Thoracic aorta (tissue), 2 donors: Measurements from ENCODE around the gene JAK3. TPM values are rescaled to one million over a fixed set of nuclear protein-coding genes. Genes with fewer than 3 reads are reported as not detected.

Experiments used
- ATAC-seq: fragments of 150-250 bp; one replicate; pipeline ENCODE4 v1.8.0; 2017; ENCODE audit warnings: low read depth; ENCODE audit not compliant: insufficient number of reproducible peaks, low FRiP score
- DNase-seq: peaks from one replicate; pipeline ENCODE4 v3.0.0-alpha.2; 2020; ENCODE audit warnings: low spot score
- H3K27ac ChIP-seq, 2 donors: fragments of 200-600 bp; sonication (generic); 1 replicate in 1 of 2; 2 replicates in 1 of 2; pipeline ENCODE4 v1.5.1; 2016; ENCODE audit warnings: mild to moderate bottlenecking in 2 of 2, moderate library complexity in 2 of 2
- H3K27me3 ChIP-seq: fragments of 200-600 bp; sonication (generic); replicated peaks from 2 replicates; pipeline ENCODE4 v1.6.0; 2016; ENCODE audit warnings: mild to moderate bottlenecking; ENCODE audit not compliant: insufficient read depth
- H3K36me3 ChIP-seq: fragments of 200-600 bp; sonication (generic); one replicate; pipeline ENCODE4 v1.5.1; 2016
- H3K4me1 ChIP-seq, 2 donors: fragments of 200-600 bp; sonication (generic); 1 replicate in 1 of 2; 2 replicates in 1 of 2; pipeline versions ENCODE4 v1.5.1 to v1.6.0; 2016; ENCODE audit warnings: low read depth in 2 of 2, mild to moderate bottlenecking in 1 of 2; ENCODE audit not compliant: control insufficient read depth in 1 of 2
- H3K4me3 ChIP-seq: fragments of 200-600 bp; sonication (generic); 2 replicates; pipeline ENCODE4 v1.5.1; 2016; ENCODE audit warnings: mild to moderate bottlenecking
- H3K9me3 ChIP-seq: fragments of 200-600 bp; sonication (generic); 2 replicates; pipeline ENCODE4 v1.5.1; 2016
- CTCF ChIP-seq: fragments of 200-600 bp; sonication (generic); IDR thresholded peaks from one replicate; pipeline ENCODE4 v1.5.1; 2019; ENCODE audit warnings: antibody characterized with exemption
- total RNA-seq, 2 donors: library from RNA; depleted of rRNA; stranded (reverse); fragments of >200 nt; gene quantifications; one replicate each; pipeline versions ENCODE4 v1.1.0 to v1.2.3, GENCODE V29; 2016

JAK3 gene
- total RNA-seq, 2 donors from 2014 or later: 12.7 to 35.8 TPM

DNA sequence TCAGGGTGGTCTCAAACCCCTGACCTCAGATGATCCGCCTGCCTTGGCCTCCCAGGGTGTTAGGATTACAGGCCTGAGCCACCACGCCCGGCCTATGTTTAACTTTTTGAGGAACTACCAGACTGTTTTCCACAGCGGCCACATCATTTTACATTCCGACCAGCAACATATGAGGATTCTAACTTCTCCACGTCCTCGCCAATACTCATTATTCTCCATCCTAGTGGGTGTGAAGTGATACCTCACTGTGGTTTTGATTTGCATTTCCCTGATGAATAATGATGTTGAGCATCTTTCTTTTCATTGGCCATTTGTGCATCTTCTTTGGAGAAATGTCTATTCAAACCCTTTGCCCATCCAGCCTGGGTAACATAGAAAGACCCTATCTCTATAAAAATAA lies 38.7 kb upstream of the JAK3 start:
- ATAC-seq (no peak), DNase-seq (no peak)
- H3K9me3 ChIP-seq: no peaks in the 10 kb centered on the region
- no peaks in the 10 kb centered on the region for H3K27me3 ChIP-seq
- no peaks in the 10 kb centered on the region for H3K36me3 ChIP-seq
- no peaks in the 10 kb centered on the region for H3K4me1 ChIP-seq
- TF ChIP-seq CTCF: no peak
- H3K27ac ChIP-seq: no peak overlapping the region
- H3K4me3 ChIP-seq: no peak overlapping the region

DNA sequence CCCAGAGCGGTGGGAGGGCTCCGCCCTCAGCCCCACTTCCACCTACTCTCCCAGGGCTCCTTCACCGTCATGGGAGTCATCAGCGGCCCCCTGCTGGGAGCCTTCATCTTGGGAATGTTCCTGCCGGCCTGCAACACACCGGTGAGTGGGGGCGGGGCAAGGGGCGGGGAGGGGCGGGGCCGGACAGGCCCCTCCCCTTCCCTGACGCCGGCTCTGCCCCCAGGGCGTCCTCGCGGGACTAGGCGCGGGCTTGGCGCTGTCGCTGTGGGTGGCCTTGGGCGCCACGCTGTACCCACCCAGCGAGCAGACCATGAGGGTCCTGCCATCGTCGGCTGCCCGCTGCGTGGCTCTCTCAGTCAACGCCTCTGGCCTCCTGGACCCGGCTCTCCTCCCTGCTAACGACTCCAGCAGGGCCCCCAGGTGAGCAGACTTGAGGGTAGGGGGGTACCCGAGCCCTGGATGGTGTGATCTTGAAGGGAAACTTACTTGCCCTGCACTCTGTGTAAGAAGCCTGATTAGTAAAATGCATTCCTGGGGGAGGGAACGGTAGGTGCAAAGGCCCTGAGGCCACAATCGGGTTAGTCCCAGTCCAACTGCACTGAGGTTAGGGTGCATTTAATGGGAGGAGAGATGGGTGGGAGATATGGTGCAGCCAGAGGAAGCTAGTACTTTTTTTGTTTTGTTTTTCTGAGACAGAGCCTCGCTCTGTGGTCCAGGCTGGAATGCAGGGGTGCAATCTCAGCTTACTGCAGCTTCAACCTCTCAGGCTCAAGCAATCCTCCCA lies 36.0 kb upstream of the JAK3 start:
- H3K9me3 ChIP-seq: no peaks in the 10 kb centered on the region
- H3K4me1 ChIP-seq: no peaks in the 10 kb centered on the region
- no peak overlapping the region for H3K4me3 ChIP-seq
- ATAC-seq (no peak), DNase-seq (no peak)
- no peaks in the 10 kb centered on the region for H3K36me3 ChIP-seq
- H3K27me3 ChIP-seq: no peaks in the 10 kb centered on the region
- no peak for TF ChIP-seq CTCF
- no peak overlapping the region for H3K27ac ChIP-seq

DNA sequence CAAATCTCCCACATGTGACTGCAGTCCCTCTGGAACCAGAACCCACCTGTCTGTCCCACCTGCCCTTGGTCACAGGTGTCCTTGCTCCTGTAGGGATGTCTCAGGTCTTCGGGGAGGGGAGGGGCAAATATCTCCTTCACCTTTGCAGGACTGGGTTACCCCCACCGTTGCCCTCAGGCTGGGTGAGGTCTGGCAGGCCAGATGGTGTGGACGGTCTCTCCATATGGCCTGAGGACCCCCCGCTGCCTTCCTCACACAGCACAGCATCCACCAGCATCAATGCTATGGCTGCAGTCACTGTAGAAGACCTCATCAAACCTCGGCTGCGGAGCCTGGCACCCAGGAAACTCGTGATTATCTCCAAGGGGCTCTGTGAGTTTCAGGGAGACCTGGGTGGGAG lies 33.9 kb upstream of the JAK3 start:
- no peaks in the 10 kb centered on the region for H3K4me1 ChIP-seq
- H3K27me3 ChIP-seq: no peaks in the 10 kb centered on the region
- TF ChIP-seq CTCF: no peak
- H3K9me3 ChIP-seq: no peaks in the 10 kb centered on the region
- DNase-seq (no peak), ATAC-seq (no peak)
- H3K27ac ChIP-seq: no peak overlapping the region
- no peak overlapping the region for H3K4me3 ChIP-seq
- no peaks in the 10 kb centered on the region for H3K36me3 ChIP-seq

- no peak for DNase-seq
- no peaks in the 10 kb centered on the region for H3K27me3 ChIP-seq
- H3K4me1 ChIP-seq: no peaks in the 10 kb centered on the region
- no peak overlapping the region for H3K27ac ChIP-seq
- no peaks in the 10 kb centered on the region for H3K9me3 ChIP-seq
- TF ChIP-seq CTCF: no peak
- H3K36me3 ChIP-seq: no peaks in the 10 kb centered on the region
- no peak overlapping the region for H3K4me3 ChIP-seq
- ATAC-seq: no peak
Measured at GRCh38 chr19:17879466-17879865, 31.7 kb upstream of the JAK3 start.

- no peak for DNase-seq
- Histone ChIP-seq H3K27ac (no peak overlapping the region), H3K36me3 (no peaks in the 10 kb centered on the region), H3K27me3 (peaks cover 10% of the 10 kb centered on the region), H3K4me3 (no peak overlapping the region), H3K9me3 (no peaks in the 10 kb centered on the region), H3K4me1 (peaks cover 0 to 1% of the 10 kb centered on the region in 2 donors)
- ATAC-seq: no peak
- no peak for TF ChIP-seq CTCF
Measured at GRCh38 chr19:17877696-17878095, 29.9 kb upstream of the JAK3 start.
